OCI-LY1 (cell line): ENCODE measurements around the gene TRMU.

Experiments used
- H2AFZ ChIP-seq: fragments of 200-600 bp; sonication (generic), shearing (Covaris generic); 2 replicates; pipeline ENCODE4 v1.6.0; 2014; ENCODE audit warnings: antibody characterized with exemption, mild to moderate bottlenecking, low read length
- H3F3A ChIP-seq: fragments of 200-600 bp; sonication (generic), shearing (Covaris generic); 2 replicates; pipeline ENCODE4 v1.6.0; 2014; ENCODE audit warnings: mild to moderate bottlenecking, antibody characterized with exemption, low read length, moderate library complexity; ENCODE audit not compliant: insufficient read depth
- H3K27ac ChIP-seq: fragments of 200-600 bp; sonication (generic); 2 replicates; pipeline ENCODE4 v1.5.1; 2014; ENCODE audit warnings: low read length, mixed run types, mild to moderate bottlenecking, low read depth; ENCODE audit not compliant: poor library complexity, severe bottlenecking
- H3K27me3 ChIP-seq: fragments of 200-600 bp; sonication (generic); 2 replicates; pipeline ENCODE4 v1.6.0; 2014; ENCODE audit warnings: antibody characterized with exemption, mild to moderate bottlenecking, low read length, moderate library complexity; ENCODE audit not compliant: insufficient read depth
- H3K36me3 ChIP-seq: fragments of 200-600 bp; sonication (generic); 2 replicates; pipeline ENCODE4 v1.6.1; 2014; ENCODE audit warnings: mild to moderate bottlenecking, antibody characterized with exemption, low read length, moderate library complexity, mixed read lengths; ENCODE audit not compliant: insufficient read depth
- H3K4me1 ChIP-seq: fragments of 200-600 bp; sonication (generic); 2 replicates; pipeline ENCODE4 v1.5.1; 2014; ENCODE audit warnings: mild to moderate bottlenecking, low read length, moderate library complexity; ENCODE audit not compliant: insufficient read depth, severe bottlenecking
- H3K4me2 ChIP-seq: fragments of 200-600 bp; sonication (generic), shearing (Covaris generic); 2 replicates; pipeline ENCODE4 v1.6.1; 2014; ENCODE audit warnings: low read length
- H3K4me3 ChIP-seq: fragments of 200-600 bp; sonication (generic); 2 replicates; pipeline ENCODE4 v1.5.1; 2014; ENCODE audit warnings: low read length, low read depth, mild to moderate bottlenecking, mixed read lengths; ENCODE audit not compliant: poor library complexity, severe bottlenecking
- H3K79me2 ChIP-seq: fragments of 200-600 bp; shearing (Covaris generic); 2 replicates; pipeline ENCODE4 v1.6.1; 2016; ENCODE audit warnings: mixed run types, low read length, mixed read lengths; ENCODE audit not compliant: insufficient read depth
- H3K9ac ChIP-seq: fragments of 200-600 bp; sonication (generic), shearing (Covaris generic); 2 replicates; pipeline ENCODE4 v1.6.1; 2014; ENCODE audit warnings: mild to moderate bottlenecking, low read length, mixed read lengths
- H3K9me2 ChIP-seq: fragments of 200-600 bp; sonication (generic), shearing (Covaris generic); 2 replicates; pipeline ENCODE4 v1.6.1; 2014; ENCODE audit warnings: low read depth, mild to moderate bottlenecking, low read length, mixed read lengths
- H3K9me3 ChIP-seq: fragments of 200-600 bp; shearing (Covaris generic); 2 replicates; pipeline ENCODE4 v1.6.1; 2014; ENCODE audit warnings: low read length, mixed read lengths
- H4K20me1 ChIP-seq: fragments of 200-600 bp; sonication (generic), shearing (Covaris generic); 2 replicates; pipeline ENCODE4 v1.6.0; 2016; ENCODE audit warnings: mild to moderate bottlenecking, low read length; ENCODE audit not compliant: insufficient read depth
- CTCF ChIP-seq: fragments of 200-600 bp; sonication (generic), shearing (Covaris generic); IDR thresholded peaks from 2 replicates; pipeline ENCODE4 v1.5.1; 2017; ENCODE audit warnings: mild to moderate bottlenecking, antibody characterized with exemption, low read length, moderate library complexity, mixed read lengths
- EZH2 ChIP-seq: fragments of 200-600 bp; sonication (generic), shearing (Covaris generic); IDR thresholded peaks from 2 replicates; pipeline ENCODE4 v1.8.0; 2017; ENCODE audit warnings: borderline replicate concordance, mixed run types, mild to moderate bottlenecking, antibody characterized with exemption, low read length, moderate library complexity, mixed read lengths

The TRMU gene

DNA sequence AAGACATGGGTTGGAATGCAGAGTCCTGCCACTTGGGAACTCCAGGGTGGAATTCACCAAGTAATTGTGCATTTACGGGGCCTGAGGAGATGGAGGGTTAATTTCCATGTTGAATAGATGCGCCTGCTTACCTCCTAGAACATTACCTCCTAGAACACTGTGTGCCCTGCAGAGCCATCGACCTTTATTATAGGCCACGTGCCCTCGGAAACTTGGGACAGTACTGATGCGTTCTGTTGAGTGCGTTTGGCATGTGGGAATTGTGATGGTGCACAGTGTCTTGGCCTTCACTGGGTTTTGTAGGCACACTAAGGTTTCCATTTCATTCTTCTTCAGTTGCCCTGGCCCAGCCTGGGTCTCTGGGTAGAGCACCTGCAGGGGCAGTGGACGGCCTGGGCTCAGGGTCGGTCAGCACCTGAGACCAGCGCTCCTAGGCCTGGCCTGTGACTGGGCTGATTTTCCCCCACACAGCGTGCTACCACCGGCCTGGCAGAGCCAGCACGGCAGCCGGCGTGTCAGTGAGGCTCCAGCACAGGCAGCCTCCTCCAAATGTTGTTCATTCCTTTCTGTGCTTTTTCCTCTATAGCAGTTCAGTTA, 12.7 kb downstream of the TRMU start:
- Histone ChIP-seq H3K4me3 (no peak overlapping the region), H3K4me2 (no peak overlapping the region), H3K27me3 (no peaks in the 10 kb centered on the region), H3F3A (no peaks in the 10 kb centered on the region), H3K27ac (no peak overlapping the region), H3K9me2 (no peaks in the 10 kb centered on the region), H3K36me3 (peaks cover 97% of the 10 kb centered on the region), H4K20me1 (no peaks in the 10 kb centered on the region), H3K4me1 (peaks cover 8% of the 10 kb centered on the region), H3K9ac (no peak overlapping the region), H3K79me2 (no peaks in the 10 kb centered on the region), H3K9me3 (no peaks in the 10 kb centered on the region), H2AFZ (no peak overlapping the region)
- TF ChIP-seq EZH2 (no peak), CTCF (no peak)

DNA sequence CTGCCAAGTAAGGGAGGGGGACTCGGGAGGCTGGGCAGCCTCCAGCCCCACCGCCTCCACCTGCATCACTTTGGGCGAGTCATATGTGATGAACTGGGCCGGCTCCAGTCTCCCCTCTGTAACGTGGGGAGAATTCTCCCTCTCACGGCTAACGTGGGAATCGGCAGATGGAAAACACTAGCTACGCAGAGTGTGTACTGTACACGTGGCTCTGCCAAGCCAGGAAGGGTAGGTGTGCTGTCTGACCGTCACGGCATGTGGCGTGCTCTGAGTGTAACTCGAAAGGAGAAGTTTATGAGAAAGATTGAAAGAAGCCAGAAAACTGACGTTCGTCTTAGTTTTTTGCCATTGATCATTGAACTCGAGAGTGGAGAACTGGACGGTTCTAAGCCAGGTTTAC, 13.7 kb downstream of the TRMU start:
- Histone ChIP-seq H3K4me2 (no peak overlapping the region), H2AFZ (no peak overlapping the region), H4K20me1 (no peaks in the 10 kb centered on the region), H3F3A (no peaks in the 10 kb centered on the region), H3K4me3 (no peak overlapping the region), H3K27me3 (no peaks in the 10 kb centered on the region), H3K9me2 (no peaks in the 10 kb centered on the region), H3K27ac (no peak overlapping the region), H3K79me2 (no peaks in the 10 kb centered on the region), H3K4me1 (peaks cover 11% of the 10 kb centered on the region), H3K9me3 (no peaks in the 10 kb centered on the region), H3K9ac (no peak overlapping the region), H3K36me3 (peaks cover 97% of the 10 kb centered on the region)
- TF ChIP-seq EZH2: no peak
- TF ChIP-seq CTCF: no peak

- Histone ChIP-seq H4K20me1 (no peaks in the 10 kb centered on the region), H3K9me2 (no peaks in the 10 kb centered on the region), H3K36me3 (peaks cover 97% of the 10 kb centered on the region), H3K4me3 (no peak overlapping the region), H3K4me1 (peaks cover 11% of the 10 kb centered on the region), H3K9ac (no peak overlapping the region), H2AFZ (no peak overlapping the region), H3K27ac (no peak overlapping the region), H3K9me3 (no peaks in the 10 kb centered on the region), H3K79me2 (no peaks in the 10 kb centered on the region), H3K4me2 (no peak overlapping the region), H3K27me3 (no peaks in the 10 kb centered on the region), H3F3A (no peaks in the 10 kb centered on the region)
- no peak for TF ChIP-seq CTCF
- TF ChIP-seq EZH2: no peak
Observed at GRCh38 chr22:46349681-46350080, 14.2 kb downstream of the TRMU start.
